ENCODE measurements around the gene KISS1R. TPM values are rescaled to one million over a fixed set of nuclear protein-coding genes. Genes with fewer than 3 reads are reported as not detected.
A peak's percentile ranks its signal among the peaks of the same experiment; 100 is the strongest.

Gene KISS1R
- polyA plus RNA-seq, 1 donor (not counting 4 experiments of a cell fraction or from before 2014, with no cell fraction given), result not detected

DNA sequence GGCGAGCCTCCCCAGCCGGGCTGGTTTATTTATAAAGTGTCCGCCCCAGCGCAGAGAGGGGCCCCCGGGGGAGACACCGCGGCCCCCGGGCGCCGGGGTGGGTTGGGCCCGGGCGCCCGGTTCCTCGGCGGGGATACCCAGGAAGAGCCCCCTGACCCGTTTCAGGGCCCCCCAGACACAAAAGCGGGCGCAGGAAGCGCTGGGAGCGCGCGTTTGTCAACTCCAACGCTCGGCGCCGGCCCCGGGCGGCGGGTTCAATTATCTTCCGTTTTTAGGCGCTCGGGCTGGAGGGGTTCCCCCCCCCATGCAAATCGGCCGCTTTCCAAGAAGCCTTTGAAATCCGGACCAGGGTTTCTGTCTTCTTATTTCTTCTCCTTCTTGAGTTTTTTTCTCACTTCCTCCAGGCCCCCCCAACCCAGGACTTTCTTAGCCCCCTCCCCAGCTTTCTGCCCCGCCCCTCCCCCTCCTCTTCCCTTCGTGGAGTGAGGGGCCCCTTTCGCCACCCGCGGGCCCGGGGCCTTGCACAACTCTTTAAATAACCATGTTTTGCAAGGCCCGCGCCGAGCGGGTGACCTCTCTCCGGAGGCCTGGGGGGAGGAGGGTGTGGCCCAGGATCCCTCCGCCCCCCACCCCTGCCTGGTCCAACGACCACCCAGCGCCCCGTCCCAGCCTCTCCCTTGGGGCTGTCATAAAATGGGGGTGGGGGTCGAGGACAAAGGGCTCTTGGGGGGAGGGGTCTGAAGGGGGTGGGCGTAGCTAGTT lies 9.6 kb downstream of the KISS1R start:
- peak overlapping the region; percentile 71 for H3K4me2 ChIP-seq (ENCODE audit: control insufficient read depth, extremely low read depth, insufficient read depth, low read depth, low read length)
- H3K36me3 ChIP-seq (ENCODE audit: control insufficient read depth in 2 of 2, extremely low read depth in 1 of 2, insufficient read depth in 2 of 2, low read length in 2 of 2), result peaks cover 0 to 4% of the 10 kb centered on the region in 2 experiments
- FAIRE-seq, result no peak
- no peaks in the 10 kb centered on the region for H3K9me3 ChIP-seq (ENCODE audit: control insufficient read depth, low read depth, low read length)
- no peaks in the 10 kb centered on the region for H3K9me1 ChIP-seq (ENCODE audit: control insufficient read depth, extremely low read depth, insufficient read depth, low read length)
- H2AFZ ChIP-seq (ENCODE audit: control insufficient read depth, low read length), result no peak overlapping the region
- H3K9ac ChIP-seq (ENCODE audit: control insufficient read depth, extremely low read depth, insufficient read depth, low read length), result peak overlapping the region; percentile 72
- no peak for DNase-seq (ENCODE audit: low read depth, low spot score)
- H3K4me1 ChIP-seq (ENCODE audit: control insufficient read depth, extremely low read depth, insufficient read depth, low read length), result peaks cover 5% of the 10 kb centered on the region
- no peaks in the 10 kb centered on the region for H4K20me1 ChIP-seq (ENCODE audit: control insufficient read depth, extremely low read depth, insufficient read depth, low read length)
- H3K27ac ChIP-seq (ENCODE audit: control insufficient read depth, insufficient read depth, low read length), result peak overlapping the region; percentile 6
- H3K79me2 ChIP-seq (ENCODE audit: control insufficient read depth, insufficient read depth, low read length), result no peaks in the 10 kb centered on the region
- TF ChIP-seq, protein P1, sequence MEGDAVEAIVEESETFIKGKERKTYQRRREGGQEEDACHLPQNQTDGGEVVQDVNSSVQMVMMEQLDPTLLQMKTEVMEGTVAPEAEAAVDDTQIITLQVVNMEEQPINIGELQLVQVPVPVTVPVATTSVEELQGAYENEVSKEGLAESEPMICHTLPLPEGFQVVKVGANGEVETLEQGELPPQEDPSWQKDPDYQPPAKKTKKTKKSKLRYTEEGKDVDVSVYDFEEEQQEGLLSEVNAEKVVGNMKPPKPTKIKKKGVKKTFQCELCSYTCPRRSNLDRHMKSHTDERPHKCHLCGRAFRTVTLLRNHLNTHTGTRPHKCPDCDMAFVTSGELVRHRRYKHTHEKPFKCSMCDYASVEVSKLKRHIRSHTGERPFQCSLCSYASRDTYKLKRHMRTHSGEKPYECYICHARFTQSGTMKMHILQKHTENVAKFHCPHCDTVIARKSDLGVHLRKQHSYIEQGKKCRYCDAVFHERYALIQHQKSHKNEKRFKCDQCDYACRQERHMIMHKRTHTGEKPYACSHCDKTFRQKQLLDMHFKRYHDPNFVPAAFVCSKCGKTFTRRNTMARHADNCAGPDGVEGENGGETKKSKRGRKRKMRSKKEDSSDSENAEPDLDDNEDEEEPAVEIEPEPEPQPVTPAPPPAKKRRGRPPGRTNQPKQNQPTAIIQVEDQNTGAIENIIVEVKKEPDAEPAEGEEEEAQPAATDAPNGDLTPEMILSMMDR (optimal IDR thresholded peaks at IDR 0.05 in 1 of 3, IDR thresholded peaks at IDR 0.05 in 1 of 3, conservative IDR thresholded peaks at IDR 0.05 in 1 of 3; ENCODE audit: extremely low read depth in 1 of 3, insufficient read depth in 2 of 3, low read length in 3 of 3), result no peak
- no peak for TF ChIP-seq EZH2 (IDR thresholded peaks at IDR 0.05; ENCODE audit: low read length)
- dilution Hi-C loops (cut with MboI; ENCODE audit: extremely low pct_ligation_motif_present, low sequenced_read_pairs), result no loop called here
- H3K27me3 ChIP-seq (ENCODE audit: control insufficient read depth, extremely low read depth, insufficient read depth, low read length), result no peaks in the 10 kb centered on the region
- peak overlapping the region; percentile 68 to 90 (median 84) for H3K4me3 ChIP-seq (ENCODE audit: control insufficient read depth in 2 of 3, extremely low read depth in 1 of 3, insufficient read depth in 2 of 3, low read depth in 1 of 3, low read length in 3 of 3)

DNA sequence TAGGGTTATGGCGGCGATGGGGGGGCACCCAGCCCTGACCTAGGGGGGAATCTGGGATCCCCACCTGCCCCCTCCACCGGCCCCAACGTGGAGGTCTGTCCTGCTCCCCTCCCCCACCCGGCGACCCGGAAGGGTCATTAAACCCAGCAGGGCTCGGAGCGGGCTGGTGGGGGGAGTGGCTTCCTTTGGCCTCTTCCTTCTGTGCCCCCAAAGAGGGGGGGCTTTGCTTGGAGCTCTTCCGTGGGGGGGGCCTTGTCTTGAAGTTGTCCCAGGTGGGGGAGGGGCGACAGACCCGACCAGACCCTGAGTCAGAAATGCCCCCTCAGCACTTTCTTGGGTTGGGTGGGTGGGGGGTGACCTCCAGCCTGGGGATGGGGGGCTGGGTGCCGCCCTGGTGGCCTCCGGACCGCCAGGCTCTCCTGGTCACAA lies 10.2 kb downstream of the KISS1R start:
- DNase-seq (ENCODE audit: low read depth, low spot score) (no peak), FAIRE-seq (no peak)
- H3K27me3 ChIP-seq (ENCODE audit: control insufficient read depth, extremely low read depth, insufficient read depth, low read length), result no peaks in the 10 kb centered on the region
- no peaks in the 10 kb centered on the region for H3K79me2 ChIP-seq (ENCODE audit: control insufficient read depth, insufficient read depth, low read length)
- H3K9me3 ChIP-seq (ENCODE audit: control insufficient read depth, low read depth, low read length), result no peaks in the 10 kb centered on the region
- peak overlapping the region in 1 of 3 experiments; percentile 84 for H3K4me3 ChIP-seq (ENCODE audit: control insufficient read depth in 2 of 3, extremely low read depth in 1 of 3, insufficient read depth in 2 of 3, low read depth in 1 of 3, low read length in 3 of 3)
- H3K27ac ChIP-seq (ENCODE audit: control insufficient read depth, insufficient read depth, low read length), result no peak overlapping the region
- peaks cover 5% of the 10 kb centered on the region for H3K4me1 ChIP-seq (ENCODE audit: control insufficient read depth, extremely low read depth, insufficient read depth, low read length)
- no peak overlapping the region for H3K9ac ChIP-seq (ENCODE audit: control insufficient read depth, extremely low read depth, insufficient read depth, low read length)
- TF ChIP-seq, protein P1 (optimal IDR thresholded peaks at IDR 0.05 in 1 of 3, IDR thresholded peaks at IDR 0.05 in 1 of 3, conservative IDR thresholded peaks at IDR 0.05 in 1 of 3; ENCODE audit: extremely low read depth in 1 of 3, insufficient read depth in 2 of 3, low read length in 3 of 3), result no peak
- TF ChIP-seq EZH2 (IDR thresholded peaks at IDR 0.05; ENCODE audit: low read length), result no peak
- no peak overlapping the region for H3K4me2 ChIP-seq (ENCODE audit: control insufficient read depth, extremely low read depth, insufficient read depth, low read depth, low read length)
- dilution Hi-C loops (cut with MboI; ENCODE audit: extremely low pct_ligation_motif_present, low sequenced_read_pairs), result no loop called here
- no peak overlapping the region for H2AFZ ChIP-seq (ENCODE audit: control insufficient read depth, low read length)
- H4K20me1 ChIP-seq (ENCODE audit: control insufficient read depth, extremely low read depth, insufficient read depth, low read length), result no peaks in the 10 kb centered on the region
- peaks cover 0 to 4% of the 10 kb centered on the region in 2 experiments for H3K36me3 ChIP-seq (ENCODE audit: control insufficient read depth in 2 of 2, extremely low read depth in 1 of 2, insufficient read depth in 2 of 2, low read length in 2 of 2)
- no peaks in the 10 kb centered on the region for H3K9me1 ChIP-seq (ENCODE audit: control insufficient read depth, extremely low read depth, insufficient read depth, low read length)
